ENCODE data around the gene ZNF595.
"Not testable (repeated sequence)": the region's sequence is repeated elsewhere in the genome, so short reads cannot be mapped to it uniquely, and the experiment has no call there.

DNA sequence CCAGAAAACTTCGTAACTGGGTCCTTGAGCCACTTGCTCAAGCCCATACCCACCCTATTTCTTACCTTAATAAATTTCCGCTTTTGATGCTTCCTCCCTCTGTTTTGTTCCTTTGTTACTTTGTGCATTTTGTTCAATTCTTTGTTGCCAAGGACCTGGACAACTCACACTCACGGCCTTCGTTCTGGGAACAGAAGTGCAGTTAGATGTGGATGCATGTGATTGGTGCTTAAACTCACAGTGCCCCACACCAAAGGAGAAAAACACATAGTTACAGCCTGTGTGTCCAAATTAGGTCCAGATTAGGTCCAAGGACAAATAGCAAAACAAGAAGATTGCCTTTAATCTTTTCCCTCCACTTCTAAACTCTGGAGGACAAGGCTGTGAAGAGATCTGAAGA is 1.9 kb upstream of the ZNF595 start:
- TF ChIP-seq, protein P1, sequence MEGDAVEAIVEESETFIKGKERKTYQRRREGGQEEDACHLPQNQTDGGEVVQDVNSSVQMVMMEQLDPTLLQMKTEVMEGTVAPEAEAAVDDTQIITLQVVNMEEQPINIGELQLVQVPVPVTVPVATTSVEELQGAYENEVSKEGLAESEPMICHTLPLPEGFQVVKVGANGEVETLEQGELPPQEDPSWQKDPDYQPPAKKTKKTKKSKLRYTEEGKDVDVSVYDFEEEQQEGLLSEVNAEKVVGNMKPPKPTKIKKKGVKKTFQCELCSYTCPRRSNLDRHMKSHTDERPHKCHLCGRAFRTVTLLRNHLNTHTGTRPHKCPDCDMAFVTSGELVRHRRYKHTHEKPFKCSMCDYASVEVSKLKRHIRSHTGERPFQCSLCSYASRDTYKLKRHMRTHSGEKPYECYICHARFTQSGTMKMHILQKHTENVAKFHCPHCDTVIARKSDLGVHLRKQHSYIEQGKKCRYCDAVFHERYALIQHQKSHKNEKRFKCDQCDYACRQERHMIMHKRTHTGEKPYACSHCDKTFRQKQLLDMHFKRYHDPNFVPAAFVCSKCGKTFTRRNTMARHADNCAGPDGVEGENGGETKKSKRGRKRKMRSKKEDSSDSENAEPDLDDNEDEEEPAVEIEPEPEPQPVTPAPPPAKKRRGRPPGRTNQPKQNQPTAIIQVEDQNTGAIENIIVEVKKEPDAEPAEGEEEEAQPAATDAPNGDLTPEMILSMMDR (IDR thresholded peaks at IDR 0.05), result not testable (repeated sequence)
- not testable (repeated sequence) for TF ChIP-seq POLR2AphosphoS5 (IDR thresholded peaks at IDR 0.05; ENCODE audit: low read depth, low read length); SIN3A (IDR thresholded peaks at IDR 0.05; ENCODE audit: borderline replicate concordance, insufficient read depth, low read depth, low read length)
- TF ChIP-seq, protein P2, sequence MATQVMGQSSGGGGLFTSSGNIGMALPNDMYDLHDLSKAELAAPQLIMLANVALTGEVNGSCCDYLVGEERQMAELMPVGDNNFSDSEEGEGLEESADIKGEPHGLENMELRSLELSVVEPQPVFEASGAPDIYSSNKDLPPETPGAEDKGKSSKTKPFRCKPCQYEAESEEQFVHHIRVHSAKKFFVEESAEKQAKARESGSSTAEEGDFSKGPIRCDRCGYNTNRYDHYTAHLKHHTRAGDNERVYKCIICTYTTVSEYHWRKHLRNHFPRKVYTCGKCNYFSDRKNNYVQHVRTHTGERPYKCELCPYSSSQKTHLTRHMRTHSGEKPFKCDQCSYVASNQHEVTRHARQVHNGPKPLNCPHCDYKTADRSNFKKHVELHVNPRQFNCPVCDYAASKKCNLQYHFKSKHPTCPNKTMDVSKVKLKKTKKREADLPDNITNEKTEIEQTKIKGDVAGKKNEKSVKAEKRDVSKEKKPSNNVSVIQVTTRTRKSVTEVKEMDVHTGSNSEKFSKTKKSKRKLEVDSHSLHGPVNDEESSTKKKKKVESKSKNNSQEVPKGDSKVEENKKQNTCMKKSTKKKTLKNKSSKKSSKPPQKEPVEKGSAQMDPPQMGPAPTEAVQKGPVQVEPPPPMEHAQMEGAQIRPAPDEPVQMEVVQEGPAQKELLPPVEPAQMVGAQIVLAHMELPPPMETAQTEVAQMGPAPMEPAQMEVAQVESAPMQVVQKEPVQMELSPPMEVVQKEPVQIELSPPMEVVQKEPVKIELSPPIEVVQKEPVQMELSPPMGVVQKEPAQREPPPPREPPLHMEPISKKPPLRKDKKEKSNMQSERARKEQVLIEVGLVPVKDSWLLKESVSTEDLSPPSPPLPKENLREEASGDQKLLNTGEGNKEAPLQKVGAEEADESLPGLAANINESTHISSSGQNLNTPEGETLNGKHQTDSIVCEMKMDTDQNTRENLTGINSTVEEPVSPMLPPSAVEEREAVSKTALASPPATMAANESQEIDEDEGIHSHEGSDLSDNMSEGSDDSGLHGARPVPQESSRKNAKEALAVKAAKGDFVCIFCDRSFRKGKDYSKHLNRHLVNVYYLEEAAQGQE (IDR thresholded peaks at IDR 0.05; ENCODE audit: insufficient read depth in 1 of 2, low read depth in 2 of 2, low read length in 1 of 2), result not testable (repeated sequence)
